HG02623 (cell line): ENCODE measurements around the gene GABBR2.
"Not testable (repeated sequence)": the region's sequence is repeated elsewhere in the genome, so short reads cannot be mapped to it uniquely, and the experiment has no call there.

Source experiments
- ATAC-seq: cut with Tn5 transposase; IDR thresholded peaks from one replicate; pipeline ENCODE4 v1.9.1; 2021; ENCODE audit warnings: moderate library complexity; ENCODE audit not compliant: unreplicated experiment

The GABBR2 gene

DNA sequence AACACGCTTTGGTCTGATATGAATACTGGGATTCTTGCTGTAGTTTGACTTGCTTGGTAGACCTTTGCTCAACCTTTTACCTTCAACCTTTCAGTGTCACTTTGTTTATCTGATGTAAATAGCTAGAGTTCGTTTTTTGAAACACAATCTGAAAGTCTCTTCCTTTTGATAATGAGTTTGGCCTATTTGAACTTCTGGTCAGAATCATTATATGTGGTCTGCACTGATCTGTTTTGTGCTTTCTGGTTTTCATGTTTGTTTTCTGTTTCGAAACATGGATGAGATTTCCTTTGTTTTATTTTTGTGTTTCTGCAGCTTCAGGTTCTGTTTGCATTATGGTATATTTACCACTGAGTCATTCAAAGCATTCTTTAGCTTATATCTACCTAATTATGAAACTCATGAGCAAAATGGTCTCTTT lies 217.5 kb downstream of the GABBR2 start:
- ATAC-seq: no peak

DNA sequence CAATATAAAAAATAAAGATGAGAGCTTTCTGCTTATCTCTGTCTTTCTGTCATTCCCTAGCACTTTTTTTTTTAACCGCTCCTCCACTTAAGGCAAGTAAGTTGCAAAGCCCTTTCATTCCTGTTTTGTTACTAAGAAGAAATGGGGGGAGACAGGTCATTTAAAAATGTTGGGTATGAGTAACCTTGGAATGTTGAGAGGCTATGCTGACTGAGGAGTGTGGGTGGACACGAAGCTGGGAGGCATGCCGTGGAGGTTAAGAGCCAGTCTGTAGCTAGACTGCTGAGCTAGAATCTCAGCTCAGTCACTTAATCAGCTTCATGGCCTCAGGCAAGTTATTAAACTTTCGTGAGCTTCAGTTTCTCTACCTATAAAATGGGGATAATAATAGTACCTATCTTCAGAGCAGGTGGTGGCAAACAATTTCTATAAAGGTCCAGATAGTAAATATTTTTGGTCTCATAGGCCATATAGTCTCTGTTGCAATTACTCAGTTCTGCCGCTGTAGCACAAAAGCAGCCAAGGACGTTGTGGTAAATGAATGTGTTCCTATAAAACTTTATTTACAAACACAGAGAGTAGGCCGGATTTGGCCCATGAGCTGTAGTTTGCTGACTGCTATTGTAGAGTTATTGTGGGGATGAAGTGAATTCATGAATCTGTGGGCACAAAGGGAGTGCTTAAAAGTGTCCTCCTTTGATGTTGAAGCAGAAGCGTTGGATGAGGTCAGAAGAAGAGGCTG lies 220.0 kb downstream of the GABBR2 start:
- no peak for ATAC-seq

DNA sequence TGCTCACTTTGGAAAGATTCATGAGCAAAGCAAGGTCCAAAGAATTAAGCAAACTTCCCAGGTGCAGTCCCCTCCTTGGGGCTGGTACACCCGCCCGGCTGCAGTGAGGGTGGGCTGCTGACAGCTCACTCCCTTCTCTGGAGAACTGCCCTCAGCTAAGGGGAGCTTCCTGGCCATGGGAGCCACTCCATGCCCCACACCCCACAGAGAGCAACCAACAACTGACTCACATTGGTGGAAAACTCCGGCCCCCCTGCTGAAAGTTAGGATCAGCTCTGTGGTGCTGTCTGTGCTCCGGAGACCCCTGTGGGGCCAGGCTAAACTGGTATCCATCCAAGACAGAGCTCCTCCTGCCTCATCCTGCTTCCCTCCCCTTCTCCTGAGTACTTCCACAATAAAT lies 223.0 kb downstream of the GABBR2 start:
- no peak for ATAC-seq

DNA sequence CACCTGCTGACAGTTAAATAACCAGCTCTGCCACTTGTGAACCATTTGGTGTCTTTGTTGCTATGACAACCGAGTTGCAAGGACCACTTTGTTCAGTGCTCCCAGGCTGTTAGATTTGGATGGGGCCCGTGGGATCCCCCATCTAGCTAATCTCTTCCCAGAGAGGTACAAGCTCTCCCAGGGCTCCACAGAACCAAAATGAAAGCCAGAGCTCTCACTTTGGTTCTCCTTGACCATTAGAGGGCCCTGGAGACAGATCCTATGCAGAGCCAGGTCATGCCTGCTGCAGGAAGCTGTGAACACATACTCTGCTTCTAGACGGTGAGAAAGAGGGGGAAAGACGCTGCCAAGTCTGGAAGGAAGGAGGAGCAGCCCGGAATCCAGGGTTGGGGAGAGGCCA lies 224.6 kb downstream of the GABBR2 start:
- ATAC-seq: no peak

DNA sequence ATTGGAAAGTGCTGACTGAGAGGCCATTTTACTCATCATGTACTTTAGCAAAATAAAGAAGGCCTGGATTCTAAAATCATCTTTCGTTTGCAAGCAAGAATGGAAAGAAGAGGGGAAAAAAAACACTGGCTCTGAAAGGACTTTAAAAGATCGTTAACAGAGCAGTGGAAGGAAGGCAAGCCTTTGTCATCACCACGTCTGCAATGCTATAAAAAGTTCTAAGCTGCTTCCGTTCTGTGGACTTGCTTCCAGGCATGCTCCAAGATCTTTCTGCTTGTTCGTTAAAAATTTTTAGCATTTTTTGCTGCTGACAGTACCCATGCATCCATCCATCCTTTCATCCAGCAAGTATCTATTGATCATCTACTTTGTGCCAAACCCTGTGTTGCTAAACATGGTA lies 226.5 kb downstream of the GABBR2 start:
- ATAC-seq: no peak

DNA sequence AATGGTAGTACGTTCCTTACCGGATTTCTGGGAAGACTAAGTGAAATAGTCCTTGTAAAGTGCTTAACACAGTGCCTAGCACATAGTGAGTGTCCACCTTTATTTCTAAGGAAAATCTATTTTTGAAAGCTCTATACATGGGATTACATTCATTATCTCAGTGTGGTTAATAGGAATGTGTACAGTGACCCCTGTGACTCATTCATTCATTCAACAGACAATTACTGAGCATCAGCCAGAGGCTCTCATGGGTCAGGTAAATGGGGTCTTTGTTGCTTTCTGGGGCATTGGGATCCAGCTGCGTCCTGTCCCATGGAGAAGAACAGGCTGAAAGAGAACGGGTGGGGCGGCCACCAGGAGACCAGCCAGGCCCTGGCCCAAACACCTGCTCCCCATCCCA lies 227.1 kb downstream of the GABBR2 start:
- no peak for ATAC-seq

DNA sequence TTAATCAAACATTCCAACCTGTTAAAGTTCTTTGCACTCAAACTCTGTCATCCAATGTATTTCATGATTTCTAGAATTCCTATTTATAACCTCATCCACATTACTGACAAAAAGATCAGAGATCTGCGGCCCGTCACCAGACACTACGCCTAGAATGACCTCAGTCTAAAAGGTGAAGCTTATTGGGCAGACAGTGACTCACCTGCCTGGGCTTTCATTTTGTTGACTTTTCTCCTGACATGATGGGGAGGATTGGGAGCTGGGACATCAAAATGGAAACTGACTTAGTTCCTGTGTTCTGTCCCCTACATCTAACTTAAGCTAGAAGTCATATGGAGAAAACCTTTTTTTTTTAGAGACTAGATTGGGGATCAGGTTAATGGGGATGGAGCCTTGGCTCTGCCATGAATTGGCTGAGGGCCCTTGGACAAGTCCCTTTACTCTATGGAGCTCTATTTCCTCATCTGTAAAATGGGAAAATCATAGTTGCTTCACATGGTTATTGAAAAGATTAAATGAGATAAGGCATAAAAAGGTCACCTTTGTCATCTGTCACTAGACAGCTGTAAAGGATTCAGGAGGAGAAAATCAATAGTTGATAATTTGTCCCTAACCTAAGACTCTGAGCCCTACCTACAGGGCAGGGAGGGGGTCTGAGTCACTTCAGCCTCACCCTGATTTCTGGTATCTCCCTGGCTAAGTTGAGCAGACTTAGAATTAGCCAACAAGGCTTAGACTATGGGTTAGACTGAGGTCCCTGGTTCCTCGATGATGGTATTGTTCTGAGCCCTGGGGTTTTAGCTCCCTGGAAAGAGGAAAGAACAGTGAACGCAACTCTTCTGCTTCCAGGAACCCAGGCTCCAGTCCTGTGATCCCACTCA lies 228.5 kb downstream of the GABBR2 start:
- ATAC-seq: no peak

DNA sequence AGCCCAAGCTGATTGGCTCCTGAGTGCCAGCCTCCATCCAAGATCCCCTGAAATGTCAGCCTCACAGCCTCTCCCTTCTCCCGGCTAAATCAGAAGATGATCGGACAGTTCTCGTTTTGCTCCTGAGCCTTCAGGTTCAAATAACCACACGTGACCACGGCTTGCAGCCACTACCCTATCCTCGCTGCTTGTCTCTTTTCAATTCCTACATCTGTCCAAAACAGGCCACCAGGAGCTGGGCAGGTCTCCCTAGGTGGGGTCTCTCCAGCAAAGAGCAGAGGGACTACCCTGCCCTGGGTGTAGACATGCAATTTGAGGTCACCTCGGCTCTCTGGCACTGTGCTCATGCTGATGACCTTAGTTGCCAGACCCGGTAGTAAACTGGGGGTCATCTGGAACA lies 229.3 kb downstream of the GABBR2 start:
- no peak for ATAC-seq

DNA sequence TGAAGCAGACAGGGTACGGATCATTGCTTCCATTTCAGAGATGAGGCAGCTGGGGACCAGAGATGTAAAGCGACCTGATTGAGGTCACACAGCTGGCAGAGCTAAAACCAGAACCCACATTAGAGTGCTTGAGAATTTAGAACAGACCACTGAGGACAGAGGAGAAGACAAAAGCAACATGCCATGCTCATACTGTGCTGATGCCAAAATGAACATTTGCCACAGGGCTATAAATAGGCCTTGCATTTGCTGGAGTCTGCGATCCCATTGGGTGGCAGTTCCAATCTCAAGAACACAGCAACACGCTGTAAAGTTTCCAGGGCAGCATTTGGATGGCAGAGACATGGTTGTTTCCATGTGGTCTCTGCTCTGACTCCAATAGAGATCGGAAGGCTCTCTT lies 230.9 kb downstream of the GABBR2 start:
- no peak for ATAC-seq

DNA sequence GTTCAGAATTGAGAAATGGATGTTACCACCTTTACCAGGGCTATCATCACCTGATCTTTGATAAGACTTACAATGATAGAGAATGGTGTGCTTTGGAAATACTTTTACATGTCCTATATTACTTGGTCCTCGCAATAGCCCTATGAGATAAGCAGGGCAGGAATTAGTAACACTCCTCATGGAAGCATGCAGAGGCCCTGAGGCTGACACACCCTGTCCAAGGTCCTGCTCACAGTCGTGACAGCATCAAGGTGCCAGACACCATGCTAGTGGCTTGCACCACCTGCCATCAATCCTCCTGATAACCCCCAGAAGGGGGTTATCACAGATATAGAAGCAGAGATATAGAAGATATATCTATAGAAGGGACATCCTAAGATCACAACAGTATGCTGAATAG lies 236.5 kb downstream of the GABBR2 start:
- no peak for ATAC-seq

DNA sequence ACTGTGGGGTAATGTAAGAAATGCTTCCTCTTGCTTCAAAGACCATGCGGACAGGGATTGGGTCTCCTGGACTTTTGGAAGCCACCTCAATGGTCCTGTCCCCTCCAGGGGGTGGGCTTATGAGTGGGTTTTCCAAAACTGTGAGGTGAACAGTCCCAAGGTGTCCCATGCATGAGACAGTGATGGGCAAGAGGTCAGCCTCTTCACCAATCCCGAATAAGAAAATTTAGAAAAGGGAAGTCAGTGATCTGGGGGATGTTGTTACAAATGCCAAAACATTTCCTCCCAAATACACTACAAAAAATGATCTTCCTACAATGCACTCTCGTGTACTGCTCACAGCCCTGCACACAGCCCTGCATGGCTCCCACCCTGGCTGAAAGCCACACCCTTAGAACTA lies 237.6 kb downstream of the GABBR2 start:
- no peak for ATAC-seq

DNA sequence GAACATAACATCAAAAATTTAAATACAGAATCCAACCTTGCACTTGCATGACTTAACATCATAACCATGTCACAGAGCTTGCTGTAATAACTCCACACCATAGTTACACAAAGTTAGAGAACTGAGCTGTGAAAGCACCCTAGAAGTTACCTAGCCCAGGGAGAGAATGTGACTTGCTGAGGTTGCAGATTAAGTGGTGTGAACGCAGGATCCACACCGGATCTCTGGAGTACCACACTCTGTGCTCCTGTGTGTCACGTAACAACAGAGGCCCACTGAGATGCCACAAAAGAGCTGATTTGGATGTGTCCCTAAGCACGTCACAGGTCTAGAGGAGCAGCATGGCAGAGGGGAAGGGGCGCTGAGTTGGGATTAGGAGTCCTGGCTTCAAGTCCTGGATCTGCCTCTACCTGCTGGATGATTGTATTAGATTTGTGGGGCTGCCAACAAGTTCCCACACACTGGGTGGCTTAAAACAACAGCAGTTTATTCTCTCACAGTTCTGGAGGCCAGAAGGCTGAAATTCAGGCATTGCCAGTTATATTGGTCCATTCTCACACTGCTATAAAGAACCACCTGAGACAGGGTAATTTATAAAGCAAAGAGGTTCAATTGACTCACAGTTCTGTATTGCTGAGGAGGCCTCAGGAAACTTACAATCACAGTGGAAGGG lies 240.0 kb downstream of the GABBR2 start:
- ATAC-seq: no peak

DNA sequence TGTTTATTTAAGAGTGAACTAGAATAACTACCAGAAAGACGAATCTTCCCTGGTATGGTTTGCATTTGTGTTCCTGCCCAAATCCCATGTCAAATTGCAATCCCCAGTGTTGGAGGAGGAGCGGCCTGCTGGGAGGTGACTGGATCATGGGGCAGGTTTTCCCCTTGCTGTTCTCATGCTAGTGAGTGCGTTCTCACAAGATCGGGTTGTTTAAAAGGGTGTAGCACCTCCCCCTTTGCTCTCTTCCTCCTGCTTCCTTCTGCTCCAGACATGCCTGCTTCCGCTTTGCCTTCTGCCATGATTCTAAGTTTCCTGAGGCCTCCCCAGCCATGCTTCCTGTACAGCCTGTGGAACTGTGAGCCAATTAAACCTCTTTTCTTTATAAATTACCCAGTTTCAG lies 242.9 kb downstream of the GABBR2 start:
- no peak for ATAC-seq

DNA sequence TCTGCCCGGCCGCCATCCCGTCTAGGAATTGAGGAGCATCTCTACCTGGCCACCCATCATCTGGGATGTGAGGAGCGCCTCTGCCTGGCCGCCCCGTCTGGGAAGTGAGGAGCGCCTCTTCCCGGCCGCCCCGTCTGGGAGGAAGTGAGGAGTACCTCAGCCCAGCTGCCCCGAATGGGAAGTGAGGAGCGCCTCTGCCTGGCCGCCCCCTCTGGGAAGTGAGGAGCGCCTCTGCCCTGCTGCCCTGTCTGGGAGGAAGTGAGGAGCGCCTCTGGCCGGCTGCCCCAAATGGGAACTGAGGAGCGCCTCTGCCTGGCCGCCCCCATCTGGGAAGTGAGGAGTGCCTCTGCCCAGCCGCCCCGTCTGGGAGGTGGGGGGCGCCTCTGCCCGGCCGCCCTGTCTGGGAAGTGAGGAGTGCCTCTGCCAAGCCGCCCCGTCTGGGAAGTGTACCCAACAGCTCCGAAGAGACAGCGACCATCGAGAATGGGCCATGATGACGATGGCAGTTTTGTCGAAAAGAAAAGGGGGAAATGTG lies 244.5 kb downstream of the GABBR2 start:
- ATAC-seq: not testable (repeated sequence)

DNA sequence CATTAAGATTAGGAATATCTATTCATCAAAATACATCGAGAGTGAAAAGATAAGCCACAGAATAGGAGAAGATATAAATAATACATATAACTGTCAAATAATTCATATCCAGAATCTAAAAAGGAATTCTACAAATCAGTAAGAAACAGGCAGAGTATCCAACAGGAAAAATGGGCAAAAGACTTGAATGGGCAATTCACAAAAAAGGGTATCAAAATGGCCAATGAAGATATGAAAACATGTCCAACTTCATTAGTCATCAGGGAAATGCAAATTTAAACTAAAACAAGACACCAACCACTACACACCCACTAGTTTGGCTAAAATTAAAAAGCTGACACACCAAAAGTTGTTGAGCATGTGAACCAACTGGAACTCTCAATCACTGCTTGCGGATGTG lies 246.4 kb downstream of the GABBR2 start:
- ATAC-seq: no peak

DNA sequence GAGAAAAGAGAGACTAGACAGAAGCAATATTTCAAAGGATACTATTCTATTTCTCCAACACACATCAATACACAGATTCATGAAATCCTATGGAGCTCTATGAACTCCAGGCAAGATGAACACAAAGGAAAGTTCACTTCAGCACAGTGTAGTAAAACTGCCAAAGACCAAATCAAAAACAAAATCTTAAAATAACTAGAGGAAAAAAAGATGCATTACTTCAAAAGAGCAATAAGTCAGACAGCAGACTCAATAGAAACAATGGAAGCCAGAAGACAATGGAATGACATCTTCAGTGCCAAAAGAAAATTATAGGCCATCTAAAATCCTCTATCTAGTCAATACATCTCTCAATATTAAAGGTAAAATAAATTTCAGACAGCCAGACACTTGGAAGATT lies 248.0 kb downstream of the GABBR2 start:
- no peak for ATAC-seq

DNA sequence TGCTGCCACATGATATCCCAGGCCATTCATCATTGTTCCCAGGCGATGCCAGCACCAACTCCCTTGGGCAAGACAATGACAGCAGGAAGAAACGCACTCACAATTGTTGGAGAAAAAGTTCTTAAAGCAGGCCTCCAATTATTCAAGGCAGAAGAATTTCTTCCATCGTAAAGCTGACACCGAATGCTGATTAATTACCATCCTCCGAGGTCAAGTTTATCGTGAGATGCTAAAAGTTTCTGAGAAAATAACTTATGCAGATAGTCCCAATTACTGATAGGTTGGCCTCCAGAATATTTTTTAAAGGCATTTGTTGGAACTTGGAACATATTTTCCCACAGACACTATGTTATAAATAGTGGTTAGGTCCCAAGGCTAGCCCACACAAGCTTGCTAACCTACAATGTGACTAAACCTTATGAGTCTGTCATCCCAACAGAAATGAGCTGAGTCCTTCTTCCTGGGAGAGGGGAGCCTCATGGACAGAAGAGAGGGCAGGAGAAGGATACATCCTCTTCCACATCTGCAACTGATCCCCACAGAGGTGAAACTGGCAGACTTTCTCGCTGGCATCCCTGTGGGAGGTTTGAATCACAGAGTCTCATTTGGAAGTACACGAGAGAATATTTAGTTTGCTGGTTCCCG lies 250.9 kb downstream of the GABBR2 start:
- no peak for ATAC-seq

DNA sequence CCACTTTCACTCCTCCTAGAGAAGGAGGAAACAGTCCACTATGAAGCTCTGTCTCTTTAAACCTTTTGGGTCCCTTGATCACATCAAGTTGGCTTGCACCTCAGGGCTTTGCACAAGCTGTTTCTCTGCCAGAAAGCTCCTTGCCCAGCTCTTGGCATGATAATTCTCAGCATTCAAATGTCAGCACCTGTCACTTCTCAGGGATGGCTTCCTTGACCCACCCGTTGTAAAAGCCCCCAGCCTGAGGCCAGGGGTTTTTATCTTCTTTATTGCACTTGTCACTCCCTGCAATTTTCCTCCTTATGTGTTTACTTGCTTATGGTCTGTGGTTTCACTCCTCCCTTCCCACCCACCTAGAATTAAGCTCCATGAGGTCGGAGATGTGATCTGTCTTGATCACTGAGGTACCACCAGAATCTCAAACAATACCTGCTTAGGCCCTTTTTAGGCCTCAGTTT lies 252.6 kb downstream of the GABBR2 start:
- ATAC-seq: no peak

DNA sequence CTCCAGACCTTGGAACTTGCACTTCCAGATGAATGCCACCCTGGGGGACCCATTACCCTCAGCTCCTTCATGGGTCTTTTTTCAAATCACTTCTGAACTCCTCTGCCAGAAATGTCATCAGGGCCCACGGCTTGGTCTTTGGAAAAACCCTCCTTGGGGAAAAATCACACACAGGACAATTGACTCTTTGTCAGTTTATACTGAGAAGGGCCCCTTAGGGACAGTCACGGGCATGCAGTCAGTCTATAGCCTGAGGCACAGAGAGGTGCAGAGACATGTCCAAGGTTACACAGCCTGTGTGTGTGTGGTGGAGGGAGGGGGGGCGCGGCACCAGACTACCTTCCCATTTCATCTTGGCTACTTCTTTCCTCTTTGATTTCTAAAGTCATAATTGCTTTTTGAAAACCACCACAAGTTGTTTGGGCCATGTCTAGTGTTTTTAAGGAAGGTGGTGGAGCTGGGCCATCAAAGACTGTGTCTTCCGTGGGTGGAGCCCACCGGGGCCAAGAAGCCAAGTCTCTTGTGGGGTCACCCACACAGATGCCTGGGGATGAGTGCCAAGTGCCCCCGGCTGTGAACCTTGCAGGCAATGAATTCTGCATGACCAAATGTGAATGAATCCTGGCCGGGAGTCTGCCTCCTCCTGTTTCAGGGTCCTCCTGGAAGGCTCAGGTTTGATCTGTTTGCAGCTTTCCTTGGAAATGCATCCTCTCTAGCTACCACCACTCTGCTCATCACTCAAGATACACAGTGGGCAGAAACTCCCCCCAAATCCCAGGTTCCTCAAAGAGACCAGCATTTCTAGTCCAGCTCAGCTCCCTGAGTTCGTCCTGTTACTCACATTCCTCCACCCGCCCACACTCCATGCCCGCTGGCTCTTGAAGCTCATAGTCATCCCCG lies 253.2 kb downstream of the GABBR2 start:
- no peak for ATAC-seq
